Measurements from ENCODE around the gene WHRN.

GRCh38 chr9:114525513-114525912 lies 20.2 kb upstream of the WHRN start:
- TF ChIP-seq CTCF (IDR thresholded peaks at IDR 0.05; ENCODE audit: low read depth, low read length) (no peak), POLR2A (IDR thresholded peaks at IDR 0.05; ENCODE audit: extremely low read depth, insufficient read length) (no peak), MAX (IDR thresholded peaks at IDR 0.05; ENCODE audit: low read depth, low read length) (no peak), MYC (IDR thresholded peaks at IDR 0.05; ENCODE audit: low read depth, low read length) (no peak)

Data from NB4 (cell line).